Measurements from ENCODE around the gene RTL9.
A peak's percentile ranks its signal among the peaks of the same experiment; 100 is the strongest.
"Not testable (repeated sequence)": the region's sequence is repeated elsewhere in the genome, so short reads cannot be mapped to it uniquely, and the experiment has no call there.

Gene RTL9

GRCh38 chrX:110403441-110404238 lies 45.0 kb downstream of the RTL9 start:
- H3K9ac ChIP-seq, result no peak overlapping the region
- no peaks in the 10 kb centered on the region for H3K36me3 ChIP-seq (ENCODE audit: insufficient read depth)
- no peak for TF ChIP-seq CTCF (conservative IDR thresholded peaks at IDR 0.05; ENCODE audit: low read depth, low read length)
- no peaks in the 10 kb centered on the region for H4K20me1 ChIP-seq (ENCODE audit: insufficient read depth)
- H3K4me2 ChIP-seq, result no peak overlapping the region
- no peak overlapping the region for H3K27ac ChIP-seq
- H3K4me1 ChIP-seq (ENCODE audit: low read depth, poor library complexity, severe bottlenecking), result no peaks in the 10 kb centered on the region
- H3K4me3 ChIP-seq (IDR thresholded peaks at IDR 0.05; ENCODE audit: insufficient read depth, low read depth, low read length), result no peak overlapping the region
- no peaks in the 10 kb centered on the region for H3K27me3 ChIP-seq (ENCODE audit: insufficient read depth, low read depth)
- H3K79me2 ChIP-seq (ENCODE audit: insufficient read depth, low read depth), result no peaks in the 10 kb centered on the region
- H2AFZ ChIP-seq (ENCODE audit: low read depth), result no peak overlapping the region

- no peak for TF ChIP-seq CTCF (conservative IDR thresholded peaks at IDR 0.05; ENCODE audit: low read depth, low read length)
- Histone ChIP-seq H4K20me1 (ENCODE audit: insufficient read depth) (no peaks in the 10 kb centered on the region), H3K36me3 (ENCODE audit: insufficient read depth) (no peaks in the 10 kb centered on the region), H3K4me2 (no peak overlapping the region), H3K4me1 (ENCODE audit: low read depth, poor library complexity, severe bottlenecking) (no peaks in the 10 kb centered on the region), H3K4me3 (IDR thresholded peaks at IDR 0.05; ENCODE audit: insufficient read depth, low read depth, low read length) (no peak overlapping the region), H3K27ac (no peak overlapping the region), H2AFZ (ENCODE audit: low read depth) (no peak overlapping the region), H3K9ac (no peak overlapping the region), H3K79me2 (ENCODE audit: insufficient read depth, low read depth) (no peaks in the 10 kb centered on the region), H3K27me3 (ENCODE audit: insufficient read depth, low read depth) (no peaks in the 10 kb centered on the region)
These were observed 45.7 kb downstream of the RTL9 start for GRCh38 chrX:110404376-110404775.

- not testable (repeated sequence) for H3K27me3 ChIP-seq (ENCODE audit: insufficient read depth, low read depth); H4K20me1 ChIP-seq (ENCODE audit: insufficient read depth); H3K36me3 ChIP-seq (ENCODE audit: insufficient read depth); H2AFZ ChIP-seq (ENCODE audit: low read depth); H3K79me2 ChIP-seq (ENCODE audit: insufficient read depth, low read depth); H3K9ac ChIP-seq; H3K4me3 ChIP-seq (IDR thresholded peaks at IDR 0.05; ENCODE audit: insufficient read depth, low read depth, low read length); H3K4me1 ChIP-seq (ENCODE audit: low read depth, poor library complexity, severe bottlenecking); H3K4me2 ChIP-seq; H3K27ac ChIP-seq
These were observed 47.6 kb downstream of the RTL9 start for GRCh38 chrX:110406250-110406649.

GRCh38 chrX:110406822-110407221 lies 48.2 kb downstream of the RTL9 start:
- H3K4me1 ChIP-seq (ENCODE audit: low read depth, poor library complexity, severe bottlenecking), result no peaks in the 10 kb centered on the region
- H3K27me3 ChIP-seq (ENCODE audit: insufficient read depth, low read depth), result no peaks in the 10 kb centered on the region
- no peak for TF ChIP-seq CTCF (conservative IDR thresholded peaks at IDR 0.05; ENCODE audit: low read depth, low read length)

GRCh38 chrX:110407910-110408545 lies 49.4 kb downstream of the RTL9 start:
- no peak overlapping the region for H3K9ac ChIP-seq
- TF ChIP-seq CTCF (conservative IDR thresholded peaks at IDR 0.05; ENCODE audit: low read depth, low read length), result peak; percentile 83

More at GRCh38 chrX:110406822-110407221, 48.2 kb downstream of the RTL9 start:
- Histone ChIP-seq H3K36me3 (ENCODE audit: insufficient read depth) (no peaks in the 10 kb centered on the region), H3K9ac (no peak overlapping the region), H3K27ac (no peak overlapping the region), H3K79me2 (ENCODE audit: insufficient read depth, low read depth) (no peaks in the 10 kb centered on the region), H3K4me3 (IDR thresholded peaks at IDR 0.05; ENCODE audit: insufficient read depth, low read depth, low read length) (no peak overlapping the region), H4K20me1 (ENCODE audit: insufficient read depth) (no peaks in the 10 kb centered on the region), H2AFZ (ENCODE audit: low read depth) (no peak overlapping the region), H3K4me2 (no peak overlapping the region)

More at GRCh38 chrX:110407910-110408545, 49.4 kb downstream of the RTL9 start:
- H3K4me3 ChIP-seq (IDR thresholded peaks at IDR 0.05; ENCODE audit: insufficient read depth, low read depth, low read length), result no peak overlapping the region
- no peaks in the 10 kb centered on the region for H3K27me3 ChIP-seq (ENCODE audit: insufficient read depth, low read depth)
- H2AFZ ChIP-seq (ENCODE audit: low read depth), result no peak overlapping the region
- H3K27ac ChIP-seq, result no peak overlapping the region
- H3K4me2 ChIP-seq, result no peak overlapping the region
- H4K20me1 ChIP-seq (ENCODE audit: insufficient read depth), result no peaks in the 10 kb centered on the region
- H3K36me3 ChIP-seq (ENCODE audit: insufficient read depth), result no peaks in the 10 kb centered on the region
- H3K79me2 ChIP-seq (ENCODE audit: insufficient read depth, low read depth), result no peaks in the 10 kb centered on the region
- H3K4me1 ChIP-seq (ENCODE audit: low read depth, poor library complexity, severe bottlenecking), result no peaks in the 10 kb centered on the region
